ELF-1 (cell line): ENCODE data around the gene A1CF.
"Not testable (repeated sequence)": the region's sequence is repeated elsewhere in the genome, so short reads cannot be mapped to it uniquely, and the experiment has no call there.

Experiments used
- DNase-seq: peaks from one replicate; pipeline ENCODE4 v3.0.0-alpha.2; 2016; ENCODE audit warnings: low read depth, low spot score

A1CF gene

GRCh38 chr10:50885097-50885859, at the start of gene A1CF:
A1CF (minus strand) TSS chr10:50885627; CDS start chr10:50859940, 25,687 bp downstream.
- DNase-seq, result no peak

DNA sequence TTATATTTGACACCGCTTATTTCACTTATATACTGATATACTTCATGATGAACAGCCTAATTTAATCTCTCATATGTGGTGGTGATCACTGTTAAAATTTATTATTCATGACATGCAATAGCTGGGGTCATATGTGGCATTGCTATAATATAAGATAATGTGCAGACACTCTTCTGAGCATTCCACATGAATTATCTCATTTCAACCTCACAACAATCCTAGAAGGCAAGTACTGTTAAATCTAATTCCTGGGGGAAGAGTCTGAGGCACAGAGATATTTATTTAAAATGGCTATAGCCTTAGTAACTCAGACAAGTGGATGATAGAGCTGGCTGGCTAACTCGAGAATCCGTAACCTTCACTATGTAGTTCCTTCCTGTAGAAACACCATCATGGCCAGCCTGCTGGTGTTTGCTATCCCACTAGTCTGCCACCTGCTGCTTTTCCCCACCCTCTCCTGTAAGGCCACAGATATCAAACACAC, 46.6 kb upstream of the A1CF start:
- DNase-seq, result no peak

DNA sequence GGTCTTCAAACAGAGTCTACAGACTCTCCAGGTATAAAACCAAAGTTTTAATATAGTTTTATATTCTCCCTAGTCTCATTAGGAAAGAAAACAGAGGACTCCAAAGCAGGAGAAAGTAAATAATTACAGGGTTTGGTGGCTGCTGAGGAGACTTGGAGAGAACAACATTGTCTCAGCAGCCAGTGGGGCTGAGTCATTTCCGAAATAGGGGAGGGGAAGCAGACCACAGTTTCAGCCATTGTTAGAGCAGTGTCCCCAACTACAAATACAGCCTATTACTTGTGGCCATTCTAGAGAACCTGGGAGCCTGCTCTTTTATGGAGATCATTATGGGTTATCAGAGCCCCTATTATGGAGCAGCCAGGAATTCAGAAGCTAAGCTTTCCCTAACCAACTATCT, 44.2 kb upstream of the A1CF start:
- DNase-seq, result no peak

DNA sequence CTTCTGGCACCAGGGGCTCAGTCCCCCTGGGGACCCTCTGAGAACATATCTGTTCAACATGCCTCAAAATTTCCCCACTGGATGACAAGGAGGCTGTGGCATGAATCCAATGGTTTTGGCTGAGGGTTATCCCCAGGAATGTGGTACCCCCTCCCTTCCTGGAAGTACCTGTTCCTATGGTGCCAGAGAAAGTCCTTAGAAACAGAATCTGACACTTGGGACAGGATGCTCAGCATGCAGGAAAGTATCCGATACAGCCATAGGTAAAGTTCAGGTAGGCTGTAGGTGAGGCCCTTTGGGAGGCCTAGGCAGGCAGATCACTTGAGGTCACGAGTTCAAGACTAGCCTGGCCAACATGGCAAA, 42.7 kb upstream of the A1CF start:
- DNase-seq, result no peak

DNA sequence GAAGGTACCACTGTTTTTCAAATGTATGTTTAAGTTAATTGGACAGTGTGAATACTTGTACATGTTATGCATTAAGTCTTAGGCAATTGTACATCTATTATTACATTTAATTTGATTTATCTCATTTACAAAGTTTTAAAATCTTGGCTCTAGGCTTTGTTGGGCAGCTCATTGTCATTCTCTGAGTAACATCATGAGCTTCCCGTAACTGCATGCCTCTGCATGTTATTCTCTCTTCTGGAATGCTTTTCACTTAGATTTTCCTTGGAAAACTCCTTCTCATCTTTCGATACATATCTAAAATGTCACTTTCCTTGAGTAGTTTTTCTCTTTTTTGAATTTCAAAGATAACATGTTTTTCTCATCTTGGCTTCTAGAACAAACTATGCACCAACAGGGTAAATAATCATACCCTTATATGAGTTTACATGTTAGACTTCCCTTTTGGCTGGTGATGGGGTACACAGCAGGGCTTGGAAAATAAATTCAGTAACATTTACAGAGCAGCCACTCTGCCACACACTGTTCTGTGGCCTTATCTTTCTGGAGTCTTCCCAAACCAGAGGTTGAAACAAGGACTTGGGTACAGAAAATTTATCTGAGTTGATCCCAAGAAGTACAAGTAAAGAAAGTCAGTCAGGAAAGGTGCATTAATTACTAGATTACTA, 42.2 kb upstream of the A1CF start:
- no peak for DNase-seq

DNA sequence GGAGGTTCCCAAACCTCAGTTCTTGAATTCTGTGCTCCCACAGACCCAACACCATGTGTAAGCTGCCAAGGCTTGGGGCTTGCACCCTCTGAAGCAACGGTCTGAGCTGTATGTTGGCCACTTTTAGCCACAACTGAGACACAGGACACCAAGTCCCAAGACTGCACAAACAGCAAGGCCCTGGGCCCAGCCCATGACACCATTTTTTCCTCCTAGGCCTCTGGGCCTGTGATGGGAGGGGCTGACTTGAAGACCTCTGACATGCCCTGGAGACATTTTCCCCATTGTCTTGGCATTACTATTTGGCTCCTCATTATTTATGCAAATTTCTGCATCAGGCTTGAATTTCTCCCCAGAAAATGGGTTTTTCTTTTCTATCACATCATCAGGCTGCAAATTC, 38.0 kb upstream of the A1CF start:
- not testable (repeated sequence) for DNase-seq

GRCh38 chr10:50919010-50919409, 33.6 kb upstream of the A1CF start:
- DNase-seq, result no peak

- no peak for DNase-seq
Measured at GRCh38 chr10:50918529-50918928, 33.1 kb upstream of the A1CF start.

DNA sequence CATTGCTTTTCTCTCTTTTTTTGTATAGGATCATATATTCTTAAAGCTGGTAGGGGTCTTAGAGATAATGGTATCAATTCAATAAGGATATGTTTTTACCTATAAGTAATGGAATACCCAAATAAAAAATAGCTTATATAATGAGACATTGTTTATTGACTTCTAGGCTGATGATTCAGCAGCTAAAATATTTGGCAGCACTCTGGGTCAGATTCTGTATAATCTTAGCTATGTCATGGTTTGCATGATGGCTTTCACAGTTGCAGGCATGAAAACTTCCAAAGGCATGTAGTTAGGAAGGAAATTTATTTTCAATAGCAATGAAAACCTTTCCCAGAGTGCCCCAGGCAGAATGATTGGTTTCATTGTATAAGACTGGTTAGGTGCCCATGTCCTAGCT, 32.1 kb upstream of the A1CF start:
- no peak for DNase-seq

- DNase-seq, result no peak
Measured at GRCh38 chr10:50909334-50910014, 24.0 kb upstream of the A1CF start.

DNA sequence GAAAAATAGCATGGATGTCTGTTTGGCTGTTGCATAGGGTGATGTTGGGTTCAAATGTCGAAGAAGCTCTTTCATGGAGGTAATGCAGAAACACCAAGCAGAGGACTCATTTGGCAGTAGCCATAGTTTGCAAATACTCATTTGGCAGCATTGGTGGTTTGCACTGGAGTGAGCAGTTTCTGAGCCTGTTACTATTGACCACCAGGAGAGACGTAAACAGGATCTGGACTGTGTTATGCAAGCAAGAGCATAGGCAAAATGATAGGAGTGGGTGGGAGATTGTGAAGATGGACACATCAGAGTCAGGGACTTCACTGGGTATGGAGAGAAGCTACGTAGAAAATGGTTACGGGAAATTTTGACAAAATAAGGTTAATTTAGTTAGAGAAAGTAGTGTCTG, 22.9 kb upstream of the A1CF start:
- no peak for DNase-seq

DNA sequence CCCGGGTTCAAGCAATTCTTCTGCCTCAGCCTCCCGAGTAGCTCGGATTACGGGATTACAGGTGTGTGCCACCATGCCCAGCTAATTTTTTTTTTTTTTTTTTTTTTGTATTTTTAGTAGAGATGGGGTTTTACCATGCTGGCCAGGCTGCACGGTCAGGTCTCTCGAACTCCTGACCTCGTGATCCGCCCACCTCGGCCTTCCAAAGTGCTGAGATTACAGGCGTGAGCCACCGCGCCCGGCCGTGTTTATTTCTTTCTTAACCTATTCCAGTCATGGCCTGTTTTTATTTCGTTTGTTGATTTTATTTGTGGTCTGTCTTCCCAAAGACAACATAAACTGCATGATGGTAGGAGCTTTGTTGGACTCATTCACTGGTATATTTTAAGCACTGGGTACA, 20.4 kb upstream of the A1CF start:
- DNase-seq, result not testable (repeated sequence)

- DNase-seq, result no peak
Measured at GRCh38 chr10:50896721-50897120, 11.3 kb upstream of the A1CF start.

- DNase-seq, result no peak
Measured at GRCh38 chr10:50894312-50894711, 8.9 kb upstream of the A1CF start.

DNA sequence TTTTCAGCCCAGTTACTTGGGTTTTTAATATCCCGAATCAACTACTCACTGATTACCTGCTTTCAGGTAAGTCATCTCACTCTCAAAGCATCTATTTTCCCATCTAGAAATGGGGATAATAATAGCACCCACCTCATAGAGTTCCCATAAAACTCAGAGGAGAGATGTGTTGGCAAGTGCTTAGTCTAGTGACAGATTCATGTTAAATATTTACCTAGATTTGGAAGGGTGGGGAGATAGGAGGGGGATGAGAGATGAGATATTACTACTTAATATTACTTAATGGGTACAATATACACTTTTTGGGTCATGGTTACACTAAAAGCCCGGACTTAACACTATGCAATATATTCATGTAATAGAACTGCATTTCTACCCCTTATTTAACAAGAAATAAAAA, 7.0 kb upstream of the A1CF start:
- no peak for DNase-seq

- no peak for DNase-seq
Measured at GRCh38 chr10:50884302-50884701, 1.1 kb downstream of the A1CF start.

DNA sequence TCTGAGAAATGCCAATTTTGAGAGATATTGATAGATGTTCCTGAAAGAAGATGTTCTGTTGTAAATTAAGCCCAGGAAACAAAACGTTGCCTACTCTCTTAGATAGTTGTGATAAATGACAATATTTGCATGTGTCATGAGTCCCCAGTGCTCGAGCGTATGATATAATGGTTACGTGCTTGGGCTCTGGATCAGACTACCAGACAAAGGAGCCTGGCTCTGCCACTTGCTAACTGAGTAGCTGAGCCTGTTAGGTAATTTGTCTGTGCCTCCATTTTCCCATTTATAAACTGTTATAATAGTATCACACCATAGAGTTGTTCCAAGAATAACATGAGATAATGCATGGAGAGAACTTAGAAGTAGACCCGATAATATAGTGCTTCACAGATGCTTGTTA, 1.8 kb downstream of the A1CF start:
- DNase-seq, result no peak

DNA sequence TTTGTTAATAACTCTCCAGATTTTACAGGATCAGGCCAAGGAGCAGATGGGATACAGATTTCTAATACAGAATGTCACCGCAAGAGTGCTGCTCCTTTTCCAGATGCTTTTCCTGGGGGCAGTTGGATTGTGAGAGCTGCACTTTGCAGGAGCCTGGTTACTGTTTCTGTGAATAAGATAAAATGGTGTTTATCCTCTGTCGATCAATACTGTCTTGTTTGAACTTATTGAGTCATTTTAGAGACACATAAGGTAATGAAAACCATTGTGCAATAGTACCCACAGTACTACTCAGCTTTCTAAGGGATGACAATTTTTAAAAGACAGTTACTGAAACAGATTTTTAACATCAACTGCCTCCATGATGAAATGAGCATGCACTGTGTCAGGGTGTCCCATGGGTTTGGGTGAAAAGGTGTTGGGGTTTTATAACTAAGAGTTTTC, 2.9 kb downstream of the A1CF start:
- DNase-seq, result no peak

DNA sequence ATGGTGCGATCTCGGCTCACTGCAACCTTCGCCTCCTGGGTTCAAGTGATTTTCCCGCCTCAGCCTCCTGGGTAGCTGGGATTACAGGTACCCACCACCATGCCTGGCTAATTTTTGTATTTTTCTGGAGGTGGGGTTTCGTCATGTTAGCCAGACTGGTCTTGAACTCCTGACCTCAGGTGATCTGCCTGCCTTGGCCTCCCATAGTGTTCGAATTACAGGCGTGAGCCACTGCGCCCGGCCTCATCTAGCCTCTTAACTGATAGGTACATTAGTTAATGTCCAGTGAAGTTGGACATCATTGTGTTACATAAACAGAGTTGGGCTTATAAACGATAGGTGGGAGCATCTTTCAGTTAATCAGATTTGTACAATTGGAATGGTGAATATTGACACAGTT, 4.4 kb downstream of the A1CF start:
- not testable (repeated sequence) for DNase-seq

DNA sequence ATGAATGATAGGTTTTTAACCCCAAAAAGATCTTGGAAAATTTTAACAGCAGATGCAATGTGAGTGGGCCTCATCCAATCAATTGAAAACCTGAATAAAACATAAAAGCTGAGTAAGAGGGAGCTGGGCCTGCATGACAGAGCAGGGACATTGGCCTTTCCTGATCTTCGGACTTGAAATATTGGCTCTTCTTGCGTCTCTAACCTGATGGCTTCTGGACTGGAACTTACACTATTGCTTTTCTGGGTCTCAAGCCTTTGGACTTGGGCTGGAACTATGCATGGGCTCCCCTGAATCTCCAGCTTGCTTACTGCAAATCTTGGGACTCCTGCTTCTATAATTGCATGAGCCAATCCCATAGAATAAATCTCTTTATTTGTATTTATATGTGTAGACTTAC, 9.0 kb downstream of the A1CF start:
- DNase-seq, result no peak

DNA sequence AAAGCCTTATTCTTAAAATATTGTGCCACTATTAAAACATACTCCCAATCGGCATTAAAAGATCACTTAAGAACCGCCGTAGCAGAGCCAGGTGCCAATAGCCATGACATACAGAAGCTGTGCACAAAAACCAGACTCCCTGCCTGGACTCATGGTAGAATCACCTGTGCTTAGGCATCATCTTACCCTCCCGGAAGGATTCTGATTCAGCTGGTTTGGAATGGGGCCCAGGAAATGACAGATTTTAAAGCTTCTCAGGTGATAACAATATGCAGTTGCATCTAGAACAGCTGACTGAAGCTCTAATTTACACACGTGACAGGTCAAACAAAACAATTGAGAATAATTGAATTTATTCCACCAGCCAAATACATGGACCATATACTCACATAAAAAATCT, 10.7 kb downstream of the A1CF start:
- no peak for DNase-seq

GRCh38 chr10:50866317-50866716, 19.1 kb downstream of the A1CF start:
- no peak for DNase-seq

- DNase-seq, result no peak
Measured at GRCh38 chr10:50862719-50863118, 22.7 kb downstream of the A1CF start.
